Glomerular endothelial cell (primary cell): ENCODE results near the gene UPF3A. TPM values are rescaled to one million over a fixed set of nuclear protein-coding genes. Genes with fewer than 3 reads are reported as not detected.
"Not testable (repeated sequence)": the region's sequence is repeated elsewhere in the genome, so short reads cannot be mapped to it uniquely, and the experiment has no call there.

ENCODE experiments used
- DNase-seq: peaks from one replicate; pipeline ENCODE4 v3.0.0-alpha.2; 2011; ENCODE audit warnings: low read depth, low spot score; ENCODE audit errors: extremely low read depth
- total RNA-seq: library from RNA; depleted of rRNA; stranded (reverse); fragments of >200 nt; gene quantifications from 2 replicates; pipeline ENCODE4 v1.2.3, GENCODE V29; 2015

UPF3A gene
- total RNA-seq, 1 donor from 2014 or later: 38.7 TPM

GRCh38 chr13:114333881-114334280 lies 52.5 kb downstream of the UPF3A start:
- not testable (repeated sequence) for DNase-seq

- no peak for DNase-seq
Measured at GRCh38 chr13:114334305-114335053, 53.1 kb downstream of the UPF3A start.

- not testable (repeated sequence) for DNase-seq
Measured at GRCh38 chr13:114336457-114336856, 55.1 kb downstream of the UPF3A start.

GRCh38 chr13:114338959-114339358 lies 57.6 kb downstream of the UPF3A start:
- no peak for DNase-seq

- DNase-seq: no peak
Measured at GRCh38 chr13:114339857-114340534, 58.6 kb downstream of the UPF3A start.

GRCh38 chr13:114341003-114341777 lies 59.8 kb downstream of the UPF3A start:
- DNase-seq: no peak

- not testable (repeated sequence) for DNase-seq
Measured at GRCh38 chr13:114347256-114347655, 65.9 kb downstream of the UPF3A start.

- not testable (repeated sequence) for DNase-seq
Measured at GRCh38 chr13:114352763-114353162, 71.4 kb downstream of the UPF3A start.

- not testable (repeated sequence) for DNase-seq
Measured at GRCh38 chr13:114353382-114353781, 72.0 kb downstream of the UPF3A start.

Other genes with a start within 250 kb of the UPF3A start
- gene RASA3, start 149.0 kb upstream of the UPF3A start, total RNA-seq: 53.5 and 73.2 TPM in 2 replicates
- not detected in 2 replicates for gene CFAP97D2, start 102.3 kb upstream of the UPF3A start, total RNA-seq
- 46.6 and 66.0 TPM in 2 replicates for gene CDC16, start 46.7 kb upstream of the UPF3A start, total RNA-seq
- gene CHAMP1, start 32.9 kb downstream of the UPF3A start, total RNA-seq: 19.9 and 20.0 TPM in 2 replicates